ENCODE results near the gene GAL3ST2. TPM values are rescaled to one million over a fixed set of nuclear protein-coding genes. Genes with fewer than 3 reads are reported as not detected.

GAL3ST2 gene
- total RNA-seq, 4 donors from 2014 or later: 0.50 to 3.1 (median 2.8) TPM; not detected in 1

DNA sequence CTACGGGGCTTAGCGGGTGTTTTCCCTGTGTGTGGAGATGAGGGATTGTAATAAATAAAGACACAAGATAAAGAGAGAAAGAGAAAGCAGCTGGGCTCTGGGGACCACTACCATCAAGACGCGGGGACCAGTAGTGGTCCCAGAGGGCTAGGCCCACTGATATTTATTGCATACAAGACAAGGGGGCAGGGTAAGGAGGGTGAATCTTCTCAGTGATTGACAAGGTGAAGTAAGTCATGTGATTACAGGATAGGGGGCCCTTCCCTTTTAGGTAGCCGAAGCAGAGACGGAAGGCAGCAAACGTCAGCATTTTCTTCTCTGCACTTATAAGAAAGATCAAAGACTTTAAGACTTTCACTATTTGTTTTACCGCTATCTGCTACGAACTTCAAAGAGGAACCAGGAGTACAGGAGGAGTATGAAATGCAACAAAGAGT is 4.5 kb upstream of the GAL3ST2 start:
- no peak for DNase-seq (ENCODE audit: low spot score)
- TF ChIP-seq, protein P1, sequence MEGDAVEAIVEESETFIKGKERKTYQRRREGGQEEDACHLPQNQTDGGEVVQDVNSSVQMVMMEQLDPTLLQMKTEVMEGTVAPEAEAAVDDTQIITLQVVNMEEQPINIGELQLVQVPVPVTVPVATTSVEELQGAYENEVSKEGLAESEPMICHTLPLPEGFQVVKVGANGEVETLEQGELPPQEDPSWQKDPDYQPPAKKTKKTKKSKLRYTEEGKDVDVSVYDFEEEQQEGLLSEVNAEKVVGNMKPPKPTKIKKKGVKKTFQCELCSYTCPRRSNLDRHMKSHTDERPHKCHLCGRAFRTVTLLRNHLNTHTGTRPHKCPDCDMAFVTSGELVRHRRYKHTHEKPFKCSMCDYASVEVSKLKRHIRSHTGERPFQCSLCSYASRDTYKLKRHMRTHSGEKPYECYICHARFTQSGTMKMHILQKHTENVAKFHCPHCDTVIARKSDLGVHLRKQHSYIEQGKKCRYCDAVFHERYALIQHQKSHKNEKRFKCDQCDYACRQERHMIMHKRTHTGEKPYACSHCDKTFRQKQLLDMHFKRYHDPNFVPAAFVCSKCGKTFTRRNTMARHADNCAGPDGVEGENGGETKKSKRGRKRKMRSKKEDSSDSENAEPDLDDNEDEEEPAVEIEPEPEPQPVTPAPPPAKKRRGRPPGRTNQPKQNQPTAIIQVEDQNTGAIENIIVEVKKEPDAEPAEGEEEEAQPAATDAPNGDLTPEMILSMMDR (IDR thresholded peaks at IDR 0.05): no peak
- no peak for ATAC-seq (ENCODE audit: low FRiP score)

DNA sequence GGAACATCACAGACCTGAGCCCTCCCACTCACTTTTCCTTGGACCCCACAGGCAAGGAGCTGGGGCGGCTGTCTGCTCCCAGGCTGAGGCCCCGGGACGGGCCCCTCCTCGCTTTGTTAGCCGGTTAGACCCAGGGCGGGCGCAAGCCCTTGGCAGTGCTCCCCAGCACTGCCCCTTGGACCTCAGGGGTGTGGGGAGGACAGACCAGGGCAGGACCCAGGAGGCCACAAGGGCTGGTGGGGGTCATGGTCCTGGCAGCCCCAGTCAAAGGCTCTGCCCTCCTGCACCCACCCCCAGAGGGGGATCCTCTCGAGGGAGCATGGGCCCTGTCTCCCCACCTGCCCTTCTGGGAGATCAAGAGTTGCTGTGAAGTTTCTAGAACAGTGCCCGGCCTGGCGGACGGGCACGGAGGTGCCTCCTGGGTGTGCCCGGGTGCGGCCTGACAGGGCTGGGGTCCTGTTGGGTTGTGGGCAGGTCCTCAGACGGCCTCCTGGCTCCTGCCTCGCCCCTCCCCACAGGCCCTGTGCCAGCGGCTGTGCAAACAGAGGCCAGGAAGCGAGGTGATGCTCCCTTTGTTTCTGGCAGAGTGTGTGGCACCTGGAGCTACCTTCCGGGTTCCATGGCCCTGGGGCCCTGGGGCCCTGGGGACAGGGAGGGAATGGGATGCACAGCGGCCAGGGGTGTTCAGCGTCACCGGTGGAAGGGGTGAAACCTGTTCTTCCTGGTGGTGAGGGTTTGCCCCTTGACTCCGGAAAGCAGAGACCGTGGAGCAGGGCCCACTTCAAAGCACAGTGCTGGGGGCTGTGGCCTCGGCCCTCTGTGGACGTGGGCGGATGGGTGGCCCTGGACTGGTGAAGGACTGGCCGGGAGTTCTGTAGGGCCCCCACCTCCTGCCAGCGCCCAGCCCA is 2.9 kb upstream of the GAL3ST2 start:
- DNase-seq (ENCODE audit: low spot score): no peak
- no peak for ATAC-seq (ENCODE audit: low FRiP score)
- TF ChIP-seq, protein P1 (IDR thresholded peaks at IDR 0.05): no peak

DNA sequence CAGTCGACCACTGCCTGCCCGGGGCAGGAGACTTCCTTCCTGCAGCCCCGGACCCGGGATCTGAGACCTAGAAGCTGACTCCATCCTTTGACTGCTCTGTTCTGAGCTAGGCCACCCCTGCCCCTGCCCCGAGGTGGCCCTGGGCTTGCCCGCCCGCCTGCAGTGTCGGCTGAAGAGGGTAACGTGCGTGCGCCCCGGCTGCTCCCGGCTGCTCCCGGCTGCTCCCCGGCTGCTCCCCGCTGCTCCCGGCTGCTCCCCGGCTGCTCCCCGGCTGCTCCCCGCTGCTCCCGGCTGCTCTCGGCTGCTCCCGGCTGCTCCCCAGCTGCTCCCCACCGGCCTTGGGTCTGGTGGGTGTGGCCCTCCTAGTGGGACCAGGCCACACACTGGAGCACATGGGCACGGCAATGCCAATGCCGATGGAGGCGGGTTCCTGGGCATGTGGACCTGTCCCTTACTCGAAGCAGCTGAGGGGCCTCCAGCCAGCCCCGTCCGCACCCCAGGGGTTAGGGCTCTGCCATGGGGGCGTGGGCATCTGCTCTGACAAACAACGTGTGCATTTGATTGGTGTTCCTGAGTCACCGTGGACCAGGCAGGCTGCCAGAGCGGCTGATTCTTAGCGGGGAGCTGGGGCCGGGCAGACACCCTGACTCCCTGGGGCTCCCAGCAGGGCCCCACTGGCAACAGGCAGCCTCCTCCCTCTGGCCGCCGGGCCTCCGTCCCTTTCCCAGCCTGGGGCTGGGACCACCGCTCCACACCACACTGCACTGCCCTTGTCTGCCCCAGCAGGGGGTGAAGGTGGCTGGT is 2.0 kb upstream of the GAL3ST2 start:
- peak; percentile 57 for DNase-seq (ENCODE audit: low spot score)

DNA sequence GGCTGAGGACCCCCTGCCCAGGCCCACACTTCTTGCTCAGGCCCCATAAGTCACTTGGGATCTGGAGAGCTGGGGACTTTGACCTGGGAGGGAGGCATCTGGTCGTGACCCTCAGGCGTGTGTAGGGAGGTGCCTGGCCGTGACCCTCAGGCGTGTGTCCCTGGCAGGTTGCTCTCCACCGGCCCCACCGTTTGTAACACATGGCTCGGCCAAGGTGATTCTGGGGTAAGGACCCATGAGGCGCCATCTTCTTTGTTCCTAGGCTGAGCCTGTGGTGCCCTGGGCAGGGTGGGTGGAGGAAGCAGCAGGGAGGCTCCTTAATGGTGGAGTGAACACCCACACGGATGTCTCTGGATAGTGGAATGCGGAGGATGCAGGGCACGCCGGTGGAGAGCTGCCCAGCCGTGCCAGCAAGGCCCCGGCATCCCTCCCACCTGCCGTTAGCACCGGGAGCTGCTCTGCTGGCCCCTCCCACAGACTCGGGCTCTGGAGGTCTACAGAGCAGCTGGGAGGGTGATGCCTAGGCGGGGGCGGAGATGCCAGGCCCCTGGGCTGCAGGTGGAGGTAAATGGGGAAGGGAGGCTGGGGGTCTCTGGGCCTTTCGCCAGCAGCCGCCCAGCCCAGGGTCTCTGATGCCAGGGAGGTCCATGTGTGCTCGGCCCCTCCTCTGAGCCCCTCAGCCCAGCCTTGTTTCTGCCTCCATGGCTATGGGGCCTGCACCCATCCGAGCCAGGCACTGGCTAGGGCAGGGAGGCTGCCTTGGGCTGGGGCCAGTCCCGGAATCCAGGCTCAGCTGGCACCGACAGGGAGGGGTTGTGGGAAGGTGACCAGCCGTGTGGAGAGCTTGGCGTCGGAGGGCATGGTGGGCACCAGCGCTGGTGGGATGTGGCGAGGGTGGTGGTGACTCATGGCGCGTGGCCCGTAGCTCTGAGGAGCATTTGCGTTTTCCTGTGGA is 1.1 kb upstream of the GAL3ST2 start:
- TF ChIP-seq, protein P1 (IDR thresholded peaks at IDR 0.05): no peak
- DNase-seq (ENCODE audit: low spot score) (no peak), ATAC-seq (ENCODE audit: low FRiP score) (peak; percentile 65)

More for the DNA sequence above, 2.0 kb upstream of the GAL3ST2 start:
- peak; percentile 51 for ATAC-seq (ENCODE audit: low FRiP score)
- TF ChIP-seq, protein P1 (IDR thresholded peaks at IDR 0.05): no peak

DNA sequence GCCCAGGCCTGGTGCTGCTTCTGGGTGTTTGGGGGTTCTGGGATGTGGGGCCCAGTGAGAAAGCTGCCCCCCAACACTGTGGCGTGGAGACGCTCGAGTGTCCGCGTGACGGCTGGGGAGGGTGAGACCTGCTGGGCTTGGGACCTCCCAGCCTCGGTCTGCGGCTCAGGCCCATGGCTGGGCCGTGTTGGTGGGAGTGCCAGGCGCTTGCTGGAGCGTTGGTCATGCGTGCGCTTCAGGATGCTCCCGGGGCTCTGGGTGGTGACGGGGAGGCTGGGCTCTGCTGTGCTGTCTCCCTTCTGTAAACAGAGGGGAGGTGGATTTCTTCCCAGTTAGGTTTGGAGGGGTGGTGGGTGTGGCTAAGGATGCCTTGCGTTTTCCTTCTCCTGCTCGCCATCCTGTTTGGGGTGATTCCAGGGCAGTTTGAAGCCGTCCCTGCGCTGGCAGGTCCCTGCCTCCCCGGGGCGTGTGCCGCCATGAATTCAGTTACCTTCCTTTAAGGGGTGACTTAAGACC is 606 bp downstream of the GAL3ST2 start:
- ATAC-seq (ENCODE audit: low FRiP score): peak; percentile 29
- TF ChIP-seq, protein P1 (IDR thresholded peaks at IDR 0.05): no peak
- no peak for DNase-seq (ENCODE audit: low spot score)

Data from omental fat pad (tissue), 4 donors.